ENCODE results near the gene ADGRA1.

ADGRA1 gene

GRCh38 chr10:133143546-133143945, 55.8 kb downstream of the ADGRA1 start:
- H3K9me3 ChIP-seq (ENCODE audit: control insufficient read depth, insufficient read depth, low read depth, low read length), result no peaks in the 10 kb centered on the region
- POLR2A ChIA-PET, result no interaction called here
- no peaks in the 10 kb centered on the region for H3K36me3 ChIP-seq (ENCODE audit: control insufficient read depth in 2 of 2, insufficient read depth in 1 of 2, low read length in 2 of 2)
- no peaks in the 10 kb centered on the region for H3K4me1 ChIP-seq (ENCODE audit: control insufficient read depth, insufficient read depth, low read length)
- no peak overlapping the region for H3K4me3 ChIP-seq (ENCODE audit: low read depth, low read length)
- TF ChIP-seq, protein P1, sequence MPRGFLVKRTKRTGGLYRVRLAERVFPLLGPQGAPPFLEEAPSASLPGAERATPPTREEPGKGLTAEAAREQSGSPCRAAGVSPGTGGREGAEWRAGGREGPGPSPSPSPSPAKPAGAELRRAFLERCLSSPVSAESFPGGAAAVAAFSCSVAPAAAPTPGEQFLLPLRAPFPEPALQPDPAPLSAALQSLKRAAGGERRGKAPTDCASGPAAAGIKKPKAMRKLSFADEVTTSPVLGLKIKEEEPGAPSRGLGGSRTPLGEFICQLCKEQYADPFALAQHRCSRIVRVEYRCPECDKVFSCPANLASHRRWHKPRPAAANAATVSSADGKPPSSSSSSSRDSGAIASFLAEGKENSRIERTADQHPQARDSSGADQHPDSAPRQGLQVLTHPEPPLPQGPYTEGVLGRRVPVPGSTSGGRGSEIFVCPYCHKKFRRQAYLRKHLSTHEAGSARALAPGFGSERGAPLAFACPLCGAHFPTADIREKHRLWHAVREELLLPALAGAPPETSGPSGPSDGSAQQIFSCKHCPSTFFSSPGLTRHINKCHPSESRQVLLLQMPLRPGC (tag by site-specific recombination; IDR thresholded peaks at IDR 0.05), result no peak
- TF ChIP-seq, protein P2, sequence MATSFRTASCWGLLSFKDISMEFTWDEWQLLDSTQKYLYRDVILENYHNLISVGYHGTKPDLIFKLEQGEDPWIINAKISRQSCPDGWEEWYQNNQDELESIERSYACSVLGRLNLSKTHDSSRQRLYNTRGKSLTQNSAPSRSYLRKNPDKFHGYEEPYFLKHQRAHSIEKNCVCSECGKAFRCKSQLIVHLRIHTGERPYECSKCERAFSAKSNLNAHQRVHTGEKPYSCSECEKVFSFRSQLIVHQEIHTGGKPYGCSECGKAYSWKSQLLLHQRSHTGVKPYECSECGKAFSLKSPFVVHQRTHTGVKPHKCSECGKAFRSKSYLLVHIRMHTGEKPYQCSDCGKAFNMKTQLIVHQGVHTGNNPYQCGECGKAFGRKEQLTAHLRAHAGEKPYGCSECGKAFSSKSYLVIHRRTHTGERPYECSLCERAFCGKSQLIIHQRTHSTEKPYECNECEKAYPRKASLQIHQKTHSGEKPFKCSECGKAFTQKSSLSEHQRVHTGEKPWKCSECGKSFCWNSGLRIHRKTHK (tag by site-specific recombination; IDR thresholded peaks at IDR 0.05), result no peak
- no peak for TF ChIP-seq ZNF132 (tag by site-specific recombination; IDR thresholded peaks at IDR 0.05; ENCODE audit: borderline replicate concordance)
- TF ChIP-seq PRDM2 (tag by site-specific recombination; IDR thresholded peaks at IDR 0.05; ENCODE audit: borderline replicate concordance), result no peak
- no peak for TF ChIP-seq ZBTB44 (tag by site-specific recombination; IDR thresholded peaks at IDR 0.05)
- no peak for TF ChIP-seq PRDM4 (tag by site-specific recombination; IDR thresholded peaks at IDR 0.05)
- TF ChIP-seq ZNF335 (tag by site-specific recombination; conservative IDR thresholded peaks at IDR 0.05), result no peak
- no peak for TF ChIP-seq ZBTB8A (tag by site-specific recombination; IDR thresholded peaks at IDR 0.05)
- TF ChIP-seq ZBTB11 (tag by site-specific recombination; conservative IDR thresholded peaks at IDR 0.05; ENCODE audit: low read depth), result no peak
- no peak for TF ChIP-seq BCL11A (tag by site-specific recombination; IDR thresholded peaks at IDR 0.05; ENCODE audit: low read depth)
- TF ChIP-seq ZNF707 (tag by site-specific recombination; IDR thresholded peaks at IDR 0.05), result no peak
- TF ChIP-seq ZNF112 (tag by site-specific recombination; IDR thresholded peaks at IDR 0.05), result no peak
- TF ChIP-seq ZNF660 (tag by site-specific recombination; IDR thresholded peaks at IDR 0.05), result no peak
- TF ChIP-seq ZNF792 (tag by site-specific recombination; IDR thresholded peaks at IDR 0.05), result no peak
- TF ChIP-seq, protein P3, sequence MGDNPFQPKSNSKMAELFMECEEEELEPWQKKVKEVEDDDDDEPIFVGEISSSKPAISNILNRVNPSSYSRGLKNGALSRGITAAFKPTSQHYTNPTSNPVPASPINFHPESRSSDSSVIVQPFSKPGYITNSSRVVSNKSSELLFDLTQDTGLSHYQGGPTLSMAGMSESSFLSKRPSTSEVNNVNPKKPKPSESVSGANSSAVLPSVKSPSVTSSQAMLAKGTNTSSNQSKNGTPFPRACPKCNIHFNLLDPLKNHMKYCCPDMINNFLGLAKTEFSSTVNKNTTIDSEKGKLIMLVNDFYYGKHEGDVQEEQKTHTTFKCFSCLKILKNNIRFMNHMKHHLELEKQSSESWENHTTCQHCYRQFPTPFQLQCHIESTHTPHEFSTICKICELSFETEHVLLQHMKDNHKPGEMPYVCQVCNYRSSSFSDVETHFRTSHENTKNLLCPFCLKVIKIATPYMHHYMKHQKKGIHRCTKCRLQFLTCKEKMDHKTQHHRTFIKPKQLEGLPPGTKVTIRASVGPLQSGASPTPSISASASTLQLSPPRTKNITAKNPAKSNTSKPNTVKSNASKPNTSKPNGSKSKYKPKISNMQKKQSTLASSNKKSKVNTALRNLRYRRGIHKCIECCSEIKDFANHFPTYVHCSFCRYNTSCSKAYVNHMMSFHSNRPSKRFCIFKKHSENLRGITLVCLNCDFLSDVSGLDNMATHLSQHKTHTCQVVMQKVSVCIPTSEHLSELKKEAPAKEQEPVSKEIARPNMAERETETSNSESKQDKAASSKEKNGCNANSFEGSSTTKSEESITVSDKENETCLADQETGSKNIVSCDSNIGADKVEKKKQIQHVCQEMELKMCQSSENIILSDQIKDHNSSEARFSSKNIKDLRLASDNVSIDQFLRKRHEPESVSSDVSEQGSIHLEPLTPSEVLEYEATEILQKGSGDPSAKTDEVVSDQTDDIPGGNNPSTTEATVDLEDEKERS (tag by site-specific recombination; IDR thresholded peaks at IDR 0.05), result no peak
- TF ChIP-seq SALL2 (tag by site-specific recombination; IDR thresholded peaks at IDR 0.05; ENCODE audit: borderline replicate concordance), result no peak
- no peak for TF ChIP-seq ZNF433 (tag by site-specific recombination; IDR thresholded peaks at IDR 0.05; ENCODE audit: low read depth)
- CTCF ChIA-PET, result interaction anchor here (0.5 to 2.2 kb wide), 25 partner anchors 8 to 466 kb away, joined by 3 to 9 read pairs (median 4); no protein-coding TSS in a partner anchor
- H3K27ac ChIP-seq (ENCODE audit: extremely low read depth, low read depth, low read length), result no peak overlapping the region
